Erythroblast (primary cell): ENCODE data around the gene PIGBOS1.

Experiments
- GATA1 ChIP-seq: IDR thresholded peaks from 2 replicates; pipeline ENCODE4 v1.6.1; 2011; ENCODE audit warnings: low read depth, mild to moderate bottlenecking, control low read depth, low read length, moderate library complexity
- POLR2A ChIP-seq: IDR thresholded peaks from 2 replicates; pipeline ENCODE4 v1.6.1; 2011; ENCODE audit warnings: mild to moderate bottlenecking, low read length

- no peak for TF ChIP-seq POLR2A
- TF ChIP-seq GATA1 = no peak
Measured at GRCh38 chr15:55322467-55322866, 3.5 kb upstream of the PIGBOS1 start.
